Mesothelial cell of epicardium (in vitro differentiated cells): ENCODE measurements around the gene CHCHD3. TPM values are rescaled to one million over a fixed set of nuclear protein-coding genes. Genes with fewer than 3 reads are reported as not detected.

ENCODE experiments used
- DNase-seq, 2 experiments: peaks; one replicate each; pipeline ENCODE4 v3.0.0; 2021; ENCODE audit warnings: low spot score in 2 of 2; ENCODE audit not compliant: unreplicated experiment in 2 of 2
- H3K27ac Mint-ChIP-seq: 2 replicates; pipeline ENCODE4 v1.8.0; 2021; ENCODE audit warnings: mixed read lengths
- H3K27me3 Mint-ChIP-seq: 2 replicates; pipeline ENCODE4 v1.8.0; 2021; ENCODE audit warnings: low read depth, mixed read lengths
- H3K36me3 Mint-ChIP-seq: 2 replicates; pipeline ENCODE4 v1.8.0; 2021; ENCODE audit warnings: mixed read lengths
- H3K4me1 Mint-ChIP-seq: 2 replicates; pipeline ENCODE4 v1.8.0; 2021; ENCODE audit warnings: mixed read lengths
- H3K4me3 Mint-ChIP-seq: 2 replicates; pipeline ENCODE4 v1.8.0; 2021; ENCODE audit warnings: mild to moderate bottlenecking, moderate library complexity, mixed read lengths
- H3K9me3 Mint-ChIP-seq: 2 replicates; pipeline ENCODE4 v1.8.0; 2021; ENCODE audit warnings: mixed read lengths
- CTCF ChIP-seq: fragments of 200-600 bp; sonication (generic); IDR thresholded peaks from one replicate; pipeline ENCODE4 v1.5.0; 2021; ENCODE audit warnings: antibody characterized with exemption; ENCODE audit not compliant: unreplicated experiment
- total RNA-seq: library from RNA; stranded (reverse); gene quantifications from 3 replicates; pipeline ENCODE4 v1.2.1, GENCODE V29; 2021

CHCHD3 gene
- total RNA-seq: 50.5 to 54.3 TPM (median 52.1 TPM) in 3 replicates

GRCh38 chr7:133081599-133082389 lies at the start of gene CHCHD3:
CHCHD3 (minus strand) TSS chr7:133082090; CDS start chr7:133081937, 153 bp downstream.
- TF ChIP-seq CTCF: no peak
- Mint-ChIP-seq H3K9me3 (no peaks in the 10 kb centered on the region), H3K27ac (peak within 1 kb of the TSS; percentile 96), H3K27me3 (peaks cover 6% of the 10 kb centered on the region), H3K36me3 (no peaks in the 10 kb centered on the region), H3K4me1 (peaks cover 26% of the 10 kb centered on the region), H3K4me3 (peak within 1 kb of the TSS; percentile 94)
- peak; percentile 90 to 95 for DNase-seq

DNA sequence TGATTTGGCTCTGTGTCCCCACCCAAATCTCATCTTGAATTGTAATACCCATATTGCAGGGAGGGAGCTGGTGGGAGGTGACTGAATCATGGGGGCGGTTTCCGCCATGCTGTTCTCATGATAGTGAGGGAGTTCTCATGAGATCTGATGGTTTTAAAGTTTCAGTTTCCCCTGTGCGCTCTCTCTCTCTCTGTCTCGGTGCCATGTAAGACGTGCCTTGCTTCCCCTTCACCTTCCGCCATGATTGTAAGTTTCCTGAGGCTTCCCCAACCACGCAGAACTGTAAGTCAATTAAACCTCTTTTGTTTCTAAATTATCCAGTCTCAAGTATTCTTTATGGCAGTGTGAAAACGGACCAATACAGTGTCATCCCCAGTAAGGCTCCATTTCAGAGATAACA lies 48.3 kb upstream of the CHCHD3 start:
- no peaks in the 10 kb centered on the region for H3K36me3 Mint-ChIP-seq
- no peak for DNase-seq
- TF ChIP-seq CTCF: no peak
- no peak overlapping the region for H3K4me3 Mint-ChIP-seq
- no peaks in the 10 kb centered on the region for H3K9me3 Mint-ChIP-seq
- peaks cover 7% of the 10 kb centered on the region for H3K4me1 Mint-ChIP-seq
- peaks cover 30% of the 10 kb centered on the region for H3K27me3 Mint-ChIP-seq
- H3K27ac Mint-ChIP-seq: no peak overlapping the region

GRCh38 chr7:133126422-133126821 lies 44.5 kb upstream of the CHCHD3 start:
- Mint-ChIP-seq H3K27me3 (peaks cover 12% of the 10 kb centered on the region), H3K9me3 (no peaks in the 10 kb centered on the region), H3K36me3 (no peaks in the 10 kb centered on the region), H3K4me3 (no peak overlapping the region), H3K4me1 (peaks cover 10% of the 10 kb centered on the region), H3K27ac (no peak overlapping the region)
- no peak for DNase-seq
- no peak for TF ChIP-seq CTCF

DNA sequence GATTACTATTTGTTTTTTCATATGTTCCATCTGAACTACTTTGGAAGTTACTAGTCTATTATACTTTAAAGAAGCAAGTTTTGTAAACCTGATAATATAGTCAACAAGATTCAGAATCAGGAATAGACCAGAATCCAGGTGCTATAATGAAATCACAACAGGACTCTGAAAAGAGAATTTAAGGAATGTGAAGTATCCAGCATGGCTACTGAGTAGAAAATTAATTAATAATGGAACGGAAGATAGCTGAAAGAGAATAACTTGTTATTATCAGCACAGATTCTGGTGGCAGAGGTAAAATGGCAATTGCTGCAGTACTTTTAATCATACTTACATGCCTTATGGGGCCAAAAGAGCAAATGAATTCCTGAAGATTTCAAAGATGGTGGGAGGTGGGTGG lies 43.1 kb upstream of the CHCHD3 start:
- DNase-seq: no peak
- Mint-ChIP-seq H3K27ac (peak overlapping the region; percentile 79), H3K36me3 (no peaks in the 10 kb centered on the region), H3K4me1 (peaks cover 14% of the 10 kb centered on the region), H3K4me3 (no peak overlapping the region), H3K27me3 (peaks cover 6% of the 10 kb centered on the region), H3K9me3 (no peaks in the 10 kb centered on the region)
- no peak for TF ChIP-seq CTCF

DNA sequence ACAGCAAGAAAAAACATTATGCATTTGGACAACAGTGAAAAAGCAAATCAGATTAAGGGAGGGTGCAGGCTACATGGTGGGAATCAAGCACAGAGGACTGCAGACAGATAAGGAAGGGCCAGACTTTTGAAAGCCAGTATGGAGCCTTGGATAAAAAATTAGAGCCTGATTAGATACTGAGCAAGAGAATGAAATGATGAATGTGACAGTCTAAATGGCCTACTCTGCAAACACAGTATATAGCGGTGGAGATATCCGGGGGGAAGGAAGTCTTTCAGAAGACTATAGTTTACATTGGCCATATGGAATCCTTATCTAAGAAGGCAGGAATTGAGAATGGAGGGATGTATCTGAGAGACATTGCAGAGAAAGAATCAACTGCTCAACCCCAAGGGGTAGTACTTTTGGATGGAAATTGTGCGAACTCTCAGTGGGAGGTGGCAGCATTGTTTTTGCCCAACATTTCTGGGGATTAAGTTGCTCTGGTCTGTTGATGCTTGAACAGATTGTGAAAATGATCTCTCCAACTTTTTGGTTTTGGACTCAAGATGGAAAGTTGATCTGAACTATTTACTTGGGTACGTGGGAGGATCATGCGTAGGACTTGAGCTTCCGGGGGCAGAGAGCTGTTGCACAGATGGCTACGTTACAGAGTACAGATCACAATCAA lies 39.4 kb upstream of the CHCHD3 start:
- peaks cover 17% of the 10 kb centered on the region for H3K27me3 Mint-ChIP-seq
- H3K36me3 Mint-ChIP-seq: no peaks in the 10 kb centered on the region
- peaks cover 20% of the 10 kb centered on the region for H3K4me1 Mint-ChIP-seq
- no peak overlapping the region for H3K27ac Mint-ChIP-seq
- no peak for TF ChIP-seq CTCF
- H3K4me3 Mint-ChIP-seq: no peak overlapping the region
- DNase-seq: no peak
- no peaks in the 10 kb centered on the region for H3K9me3 Mint-ChIP-seq
